ENCODE results near the gene MEG3. TPM values are rescaled to one million over a fixed set of nuclear protein-coding genes. Genes with fewer than 3 reads are reported as not detected.

MEG3 gene
- total RNA-seq, 1 donor from 2014 or later = 219 TPM

DNA sequence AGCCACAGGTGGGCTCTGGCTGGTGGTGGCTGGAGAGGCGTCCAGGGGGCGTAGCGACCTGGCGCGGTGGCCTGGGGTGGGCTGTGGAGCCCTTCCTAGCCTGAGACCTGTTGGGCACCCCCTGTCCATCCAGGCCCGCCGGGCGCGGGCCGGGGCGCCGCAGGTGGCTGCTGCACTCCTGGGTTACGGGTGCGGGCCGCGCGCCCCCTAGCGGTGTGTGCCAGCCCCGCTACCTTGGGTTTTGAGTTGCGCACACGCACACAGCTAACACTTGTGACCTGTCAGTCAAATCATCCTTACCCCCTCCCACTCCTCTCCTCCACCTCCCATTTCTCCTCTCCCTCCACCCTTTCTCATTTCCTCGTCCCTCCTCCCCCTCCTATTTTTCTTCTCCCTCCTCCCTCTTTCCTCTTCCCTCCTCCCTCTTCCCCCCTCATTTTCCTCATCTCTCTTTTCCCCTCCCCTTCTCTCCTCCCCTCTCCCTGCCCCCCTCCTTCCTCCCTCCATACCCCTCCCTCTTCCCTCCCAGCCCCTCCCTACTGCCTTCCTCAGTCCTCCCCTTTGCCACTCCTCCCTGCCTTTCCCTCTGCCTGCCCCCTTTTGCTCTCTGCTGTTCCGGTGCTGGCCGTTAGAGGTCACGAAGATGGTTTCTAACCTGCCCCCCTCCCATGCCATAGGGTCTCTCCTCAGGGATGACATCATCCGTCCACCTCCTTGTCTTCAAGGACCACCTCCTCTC is 2.3 kb downstream of the MEG3 start:
- no peak for DNase-seq (ENCODE audit: extremely low read depth, low read depth, low spot score)

DNA sequence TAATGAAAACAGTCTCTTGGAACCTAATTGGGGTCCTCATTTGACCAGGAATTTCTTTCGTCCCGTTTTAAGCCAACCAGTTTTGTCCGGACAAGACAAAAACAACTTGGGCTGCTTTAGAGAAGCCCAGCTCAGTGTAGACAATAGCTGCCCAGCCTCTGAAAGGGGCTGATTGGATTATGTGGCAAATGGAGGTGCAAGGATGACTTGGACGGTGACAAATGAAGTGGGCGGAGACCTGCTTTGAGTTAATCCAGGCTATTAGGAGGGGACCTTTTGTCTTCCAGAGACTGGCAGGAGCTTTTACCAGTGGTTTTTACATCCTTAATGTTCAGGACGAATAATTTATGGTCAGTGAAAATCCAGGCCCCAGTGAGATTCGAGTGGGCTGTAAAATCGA is 4.8 kb downstream of the MEG3 start:
- DNase-seq (ENCODE audit: extremely low read depth, low read depth, low spot score) = no peak

DNA sequence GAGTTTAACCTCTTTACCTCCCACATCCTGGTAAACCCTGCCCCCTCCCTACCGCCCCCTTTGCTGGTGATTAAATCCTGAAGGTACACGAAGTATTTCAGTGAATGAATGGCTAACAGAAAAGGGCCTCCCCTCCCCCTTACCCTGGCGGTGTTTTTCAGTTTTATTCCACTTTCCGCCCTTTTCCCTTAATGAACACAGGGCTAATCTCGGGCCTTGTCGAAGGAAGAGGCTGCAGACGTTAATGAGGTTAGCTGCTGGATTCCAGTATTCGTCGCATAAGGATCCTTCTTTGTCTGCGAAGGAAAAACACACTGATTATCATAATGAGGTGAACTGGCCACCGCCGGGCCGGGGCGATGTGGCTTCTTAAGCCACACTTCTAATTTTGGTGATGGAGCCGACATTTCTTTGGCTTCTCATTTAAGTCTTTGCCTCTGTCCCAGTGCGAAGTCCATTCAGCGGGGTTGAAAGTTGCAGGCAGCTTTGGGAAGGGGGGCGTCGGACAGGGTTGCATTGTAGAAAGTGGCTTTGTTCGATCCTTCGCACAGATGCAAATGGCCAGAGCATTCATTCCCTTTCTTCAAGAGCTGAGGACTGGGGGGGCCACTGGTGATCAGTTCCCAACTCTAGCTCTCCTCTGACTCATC is 6.5 kb downstream of the MEG3 start:
- no peak for DNase-seq (ENCODE audit: extremely low read depth, low read depth, low spot score)

DNA sequence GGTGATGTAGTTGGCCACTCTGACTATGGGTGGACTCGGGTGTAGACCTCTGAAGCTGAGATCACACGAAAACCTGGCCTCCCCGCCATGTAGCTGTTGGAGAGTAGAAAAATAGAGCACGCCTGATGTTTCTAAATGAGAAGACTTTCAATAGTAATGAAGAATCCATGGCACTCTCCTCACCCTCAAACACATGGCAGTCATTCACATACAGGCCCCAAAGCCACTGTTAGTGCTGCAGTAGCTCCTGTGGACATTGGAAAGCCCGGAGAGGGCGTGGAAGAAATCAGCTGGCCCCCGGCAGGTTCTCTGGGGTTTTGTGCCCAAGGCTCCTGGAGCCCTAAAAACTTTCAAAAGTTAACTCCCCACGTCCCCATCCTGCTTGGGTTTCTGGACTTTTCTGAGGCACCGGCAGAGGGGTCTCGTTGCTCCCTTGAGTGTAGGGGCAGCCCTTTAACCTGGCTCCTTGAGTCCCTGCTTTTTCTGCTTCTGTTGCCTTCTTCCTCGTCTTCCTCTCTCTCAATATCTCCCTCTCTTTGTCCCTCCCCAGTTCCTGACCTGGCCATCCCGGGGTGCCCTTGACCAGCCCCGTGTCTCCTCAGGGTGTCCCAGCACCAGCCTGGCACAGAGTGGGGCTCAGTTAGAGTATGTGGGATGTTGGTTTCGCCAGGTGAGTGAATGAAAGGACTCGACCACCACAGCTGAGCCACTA is 8.3 kb downstream of the MEG3 start:
- DNase-seq (ENCODE audit: extremely low read depth, low read depth, low spot score) = no peak

DNA sequence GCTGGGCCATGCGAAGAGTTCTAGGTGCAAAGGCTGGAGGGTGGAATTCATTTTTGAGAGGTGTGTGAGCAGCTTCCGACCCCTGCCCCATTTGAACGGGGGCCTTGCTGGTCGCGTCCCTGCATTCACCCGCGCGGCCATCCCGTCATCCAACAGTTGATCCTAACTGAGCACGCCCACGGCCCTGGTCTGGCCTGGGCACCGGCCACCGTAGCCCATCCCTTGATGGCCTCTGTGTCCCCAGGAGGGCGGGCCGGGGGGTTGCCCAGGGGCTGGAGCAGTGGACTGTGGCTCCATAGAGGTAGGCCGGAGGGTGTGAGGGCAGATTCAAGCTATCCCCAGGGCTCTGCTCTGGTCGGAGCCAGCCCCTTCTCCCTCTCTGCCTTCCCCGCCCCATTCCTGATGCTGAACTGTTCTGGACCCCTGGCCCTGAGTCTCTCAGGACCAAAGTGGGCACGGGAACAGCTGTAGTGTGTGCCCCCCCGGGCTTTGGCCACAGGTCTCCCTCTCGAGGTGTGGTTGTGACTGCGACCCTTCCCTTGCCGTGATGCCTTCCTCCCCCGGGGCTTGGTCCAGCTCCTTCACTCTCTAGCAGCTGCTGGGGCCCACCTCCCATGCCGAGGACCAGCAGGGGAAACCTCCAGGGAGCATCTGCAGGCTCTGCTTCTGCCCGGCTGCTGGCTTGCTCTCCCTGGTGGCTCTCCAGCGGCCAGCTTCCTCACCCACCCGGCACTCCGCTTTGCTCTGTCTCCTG is 9.1 kb downstream of the MEG3 start:
- no peak for DNase-seq (ENCODE audit: extremely low read depth, low read depth, low spot score)

DNA sequence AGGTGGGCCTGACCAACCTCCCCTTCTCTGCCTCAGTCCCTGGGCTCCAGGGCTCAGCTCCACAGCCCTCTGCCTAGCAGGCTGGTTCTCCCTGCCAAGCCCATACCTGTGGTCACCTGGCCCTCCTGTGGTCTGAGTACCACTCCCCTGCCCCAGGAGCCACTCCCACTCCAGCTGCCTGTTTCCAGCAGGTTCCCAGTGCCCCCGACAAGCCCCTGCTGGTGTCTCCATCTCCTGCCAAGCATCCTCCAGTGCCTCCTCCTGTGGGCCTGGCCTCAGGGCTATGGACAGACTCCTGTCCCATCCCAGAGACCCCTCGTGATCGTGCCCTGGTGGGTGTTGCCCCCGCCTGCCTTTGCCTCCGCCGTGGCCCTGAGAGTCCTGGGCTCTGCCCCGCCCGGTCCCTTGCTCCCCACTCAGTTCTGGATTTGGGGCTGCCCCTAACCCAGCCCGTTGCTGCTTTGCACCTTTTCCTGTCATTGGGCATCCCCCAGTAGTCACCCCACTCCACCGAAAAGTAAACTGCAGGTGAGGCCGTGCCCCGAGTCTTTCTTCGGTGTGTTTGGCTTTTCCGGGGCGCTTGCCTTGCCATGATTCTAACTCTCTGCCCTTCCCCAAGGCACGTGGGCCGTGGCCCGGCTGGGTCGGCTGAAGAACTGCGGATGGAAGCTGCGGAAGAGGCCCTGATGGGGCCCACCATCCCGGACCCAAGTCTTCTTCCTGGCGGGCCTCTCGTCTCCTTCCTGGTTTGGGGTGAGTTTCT is 9.8 kb downstream of the MEG3 start:
- no peak for DNase-seq (ENCODE audit: extremely low read depth, low read depth, low spot score)

DNA sequence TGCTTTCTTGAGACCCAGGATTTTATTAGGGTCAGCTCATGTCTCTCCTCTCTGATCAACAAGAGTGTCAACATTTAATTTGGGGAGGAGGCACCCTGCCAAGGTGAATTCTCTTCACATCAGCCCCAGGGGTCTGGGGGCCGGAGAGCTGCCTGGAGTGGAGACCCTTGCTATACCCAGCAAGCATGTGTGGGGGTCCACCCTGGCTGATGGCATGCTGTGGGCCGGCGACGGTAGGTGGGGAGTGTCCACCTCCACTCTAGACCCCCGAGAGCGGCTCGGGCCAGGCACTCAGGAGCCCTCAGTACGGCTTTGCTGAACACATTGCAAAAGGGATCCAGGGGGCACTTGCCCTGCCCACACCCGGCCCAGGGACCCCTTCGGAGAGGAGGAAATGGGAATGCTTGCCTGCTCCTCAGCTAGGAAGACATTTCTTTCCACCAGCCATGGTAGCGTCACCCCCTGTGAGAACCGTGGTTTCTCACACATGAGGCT is 10.4 kb downstream of the MEG3 start:
- DNase-seq (ENCODE audit: extremely low read depth, low read depth, low spot score) = no peak

DNA sequence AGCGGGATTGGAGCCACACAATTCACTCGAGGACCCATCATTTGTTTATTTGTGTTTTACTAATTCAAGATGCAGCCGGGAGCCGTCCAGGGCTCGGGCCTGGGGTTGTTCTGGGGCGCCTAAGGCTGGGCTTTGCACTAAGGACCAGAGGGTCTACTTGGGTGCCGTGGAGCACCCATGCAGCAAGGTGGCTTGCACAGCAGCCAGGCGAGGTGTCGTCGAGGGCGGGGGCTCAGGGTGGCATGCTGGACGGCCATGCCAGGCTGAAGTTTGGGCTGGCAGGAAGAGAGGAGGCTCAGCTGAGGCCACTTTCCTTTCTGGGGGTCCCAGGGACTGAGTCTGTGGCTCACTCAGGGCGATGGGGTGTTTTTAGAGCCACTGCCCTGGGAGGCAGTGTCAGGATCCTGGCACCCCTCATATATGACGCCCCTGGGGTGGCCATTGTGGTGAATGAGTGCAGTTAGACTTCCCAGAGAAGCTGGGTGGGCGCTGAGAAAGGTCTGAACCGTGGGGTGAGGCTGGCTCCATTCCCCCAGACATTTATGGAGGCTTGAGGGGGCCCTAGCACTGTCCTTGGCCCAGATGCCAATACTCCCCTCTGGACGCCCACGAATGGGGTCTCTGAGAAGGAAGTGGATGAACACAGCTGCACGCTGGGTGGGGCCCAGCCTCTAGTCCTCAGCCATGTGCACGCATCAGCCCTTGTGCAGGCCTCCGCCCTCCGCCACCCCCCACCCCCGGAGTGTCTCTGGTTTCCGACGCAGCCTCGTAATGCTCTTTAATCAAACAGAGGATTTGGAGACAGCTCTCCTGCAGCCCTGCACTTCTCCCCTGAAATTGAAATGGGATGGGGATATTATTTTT is 11.3 kb downstream of the MEG3 start:
- no peak for DNase-seq (ENCODE audit: extremely low read depth, low read depth, low spot score)

DNA sequence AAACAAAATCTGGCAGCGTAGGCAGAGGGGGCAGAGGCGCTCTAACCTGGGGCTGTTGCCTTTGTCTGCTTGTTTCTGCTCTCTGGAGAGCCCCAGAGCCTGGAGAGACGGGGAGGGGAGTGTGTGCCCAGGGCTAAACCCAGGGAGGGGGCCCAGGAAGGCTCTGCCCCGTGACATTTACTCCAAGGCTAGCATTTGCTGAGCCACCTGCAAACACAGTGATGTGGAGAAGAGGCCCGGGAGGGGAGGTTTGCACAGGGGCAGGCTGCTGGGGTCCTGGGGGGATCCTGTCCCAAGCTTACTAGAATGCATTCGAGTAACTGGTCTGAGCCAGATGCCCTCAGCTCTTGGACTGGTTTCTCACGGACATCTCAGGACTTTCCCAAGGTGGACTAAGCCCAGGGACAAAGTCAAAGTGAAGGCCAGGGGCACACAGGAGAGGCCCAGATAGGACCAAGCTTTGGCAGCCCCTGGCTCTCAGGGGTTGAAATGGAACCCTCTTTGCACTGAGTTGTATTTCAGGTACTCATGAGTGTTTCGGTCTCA is 12.0 kb downstream of the MEG3 start:
- DNase-seq (ENCODE audit: extremely low read depth, low read depth, low spot score) = no peak

DNA sequence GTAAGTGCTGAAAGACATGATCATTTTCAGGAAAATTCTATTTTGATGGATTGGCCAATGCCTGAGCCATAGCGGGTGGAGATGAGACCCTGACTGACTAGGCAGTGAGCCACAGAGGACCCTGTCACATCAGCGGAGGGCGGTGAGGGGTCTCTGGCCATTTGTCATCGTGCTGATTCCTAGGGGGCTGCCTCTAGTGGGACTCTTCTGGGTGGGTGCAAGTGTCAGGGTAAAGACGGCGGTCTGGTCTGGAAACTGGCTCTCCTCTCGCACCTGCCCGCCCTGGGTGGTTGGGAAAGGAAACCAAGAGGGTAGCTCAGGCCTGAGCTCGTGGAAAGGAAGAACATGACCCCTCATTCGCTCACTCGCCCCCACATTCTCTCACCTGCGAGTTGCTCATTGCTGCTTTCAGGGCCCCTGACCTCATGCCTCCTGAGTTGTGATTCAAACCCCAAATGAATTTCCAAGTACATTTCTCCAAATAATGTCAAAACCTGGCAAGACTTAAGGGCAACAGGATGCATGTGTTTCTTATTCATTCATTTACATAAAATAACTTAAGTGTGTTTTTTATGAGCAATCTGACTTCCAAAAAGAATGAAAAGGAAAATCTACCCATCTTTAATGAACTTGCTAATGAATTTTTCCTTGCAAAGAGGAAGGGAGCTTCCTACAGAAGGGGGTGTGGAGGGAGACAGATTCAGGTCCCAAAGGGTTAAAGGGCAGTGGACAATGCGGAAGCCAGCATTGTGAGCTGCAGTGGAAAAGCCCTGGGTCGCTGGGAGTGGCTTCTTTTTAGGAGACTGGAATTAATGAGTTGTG is 12.8 kb downstream of the MEG3 start:
- no peak for DNase-seq (ENCODE audit: extremely low read depth, low read depth, low spot score)

DNA sequence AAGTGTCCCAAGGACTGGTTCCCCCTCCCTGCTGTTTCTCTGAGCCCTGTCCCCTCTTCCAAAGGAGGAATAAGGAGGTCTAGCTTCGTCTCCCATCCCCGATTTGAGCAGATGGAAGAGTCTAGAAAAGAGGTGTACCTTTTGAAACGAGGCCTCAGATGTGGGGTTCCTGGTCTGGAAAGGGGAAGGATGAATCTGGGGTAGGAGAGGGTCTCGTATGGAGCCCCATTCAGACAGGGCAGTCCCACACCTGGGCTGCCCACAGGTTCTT is 13.3 kb downstream of the MEG3 start:
- DNase-seq (ENCODE audit: extremely low read depth, low read depth, low spot score) = no peak

DNA sequence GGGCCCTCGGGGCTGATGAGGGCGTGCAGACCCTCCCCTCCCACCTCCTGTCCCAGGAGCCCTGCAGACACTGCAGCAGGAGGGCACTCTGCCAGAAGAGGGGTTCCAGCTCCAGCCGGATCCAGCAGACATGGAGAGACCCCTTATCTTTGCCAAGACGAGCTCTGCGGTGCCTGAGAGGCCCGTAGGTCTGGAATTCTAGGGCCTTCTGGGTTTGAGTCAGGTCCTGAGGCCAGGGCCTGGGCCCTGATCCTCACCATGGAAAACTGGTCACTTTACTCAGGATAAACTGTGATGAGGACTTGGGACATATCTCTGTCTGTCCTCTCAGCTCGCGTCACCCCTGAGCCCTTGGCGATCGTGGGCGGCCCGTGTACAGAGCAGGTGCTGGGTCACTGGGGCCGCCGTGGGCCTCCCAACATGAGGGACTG is 13.8 kb downstream of the MEG3 start:
- DNase-seq (ENCODE audit: extremely low read depth, low read depth, low spot score) = no peak

DNA sequence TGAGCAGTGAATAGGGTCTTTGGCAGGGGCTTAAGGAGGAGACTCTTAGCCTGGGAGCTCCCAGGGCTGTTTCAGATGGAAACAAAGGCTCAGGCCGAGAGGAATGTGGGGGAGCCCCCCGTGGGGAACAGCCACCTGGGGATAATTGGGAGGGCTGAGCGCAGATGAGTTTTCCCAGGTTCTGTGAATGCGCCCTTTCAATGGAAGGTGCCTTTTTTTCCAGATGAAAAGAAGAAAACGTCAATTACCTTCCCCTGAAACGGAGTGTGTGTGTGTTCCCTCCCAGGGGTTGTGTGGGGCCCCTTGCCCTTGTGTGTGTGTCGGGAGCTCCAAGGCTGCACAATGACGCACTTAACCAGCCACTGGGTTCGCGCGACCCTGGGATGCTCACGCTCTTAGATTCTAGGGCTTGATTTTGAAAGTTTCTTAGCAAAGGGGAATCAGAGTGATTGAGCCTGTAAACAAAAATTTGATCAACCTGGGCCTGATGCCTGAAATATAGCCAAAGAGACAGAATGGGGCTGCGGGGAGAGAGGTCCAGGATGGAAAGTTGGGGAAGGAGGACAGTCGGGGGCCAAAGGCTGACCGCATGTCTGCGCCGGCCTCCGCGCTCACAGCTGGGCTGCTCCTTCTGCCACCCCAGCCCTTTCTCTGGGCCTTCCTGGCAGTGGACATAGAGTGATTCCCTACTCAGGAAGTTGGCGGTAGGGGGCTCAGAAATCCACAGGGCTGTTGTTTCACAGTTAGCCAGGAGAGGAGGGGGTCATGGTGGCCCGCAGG is 14.6 kb downstream of the MEG3 start:
- DNase-seq (ENCODE audit: extremely low read depth, low read depth, low spot score) = no peak

DNA sequence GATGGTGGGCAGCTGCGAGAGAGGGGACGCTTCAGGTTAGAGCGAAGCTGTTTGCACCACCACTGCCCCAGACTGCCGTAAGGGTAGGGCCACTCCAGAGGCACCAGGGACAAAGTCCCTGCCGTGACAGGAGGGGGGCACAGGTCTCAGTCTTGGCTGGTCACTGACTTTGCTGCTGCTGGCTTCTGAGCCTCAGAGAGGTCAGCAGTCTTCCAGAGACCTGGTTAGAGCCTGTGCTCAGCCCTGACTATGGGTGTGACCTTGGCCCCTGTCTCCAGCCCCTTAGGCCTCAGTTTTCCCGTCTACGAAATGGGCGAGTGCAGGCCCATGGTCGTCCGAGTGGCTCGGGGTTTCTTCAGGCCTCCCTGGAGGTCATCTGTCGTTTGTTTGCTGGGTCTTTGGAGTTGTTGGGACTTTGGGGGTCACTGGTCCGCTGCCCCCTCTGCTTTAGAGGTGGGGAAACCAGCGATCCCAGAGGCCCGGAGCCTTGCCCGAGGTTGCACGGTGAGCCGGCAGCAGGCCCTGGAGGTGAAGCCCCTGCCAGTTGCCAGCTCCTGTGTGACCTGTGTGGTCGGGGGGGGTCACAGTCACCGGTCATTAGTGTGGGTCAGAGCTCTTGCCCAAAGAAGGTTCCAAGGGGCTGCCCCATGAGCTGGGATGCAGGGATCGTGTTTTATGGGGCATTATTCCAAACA is 15.3 kb downstream of the MEG3 start:
- DNase-seq (ENCODE audit: extremely low read depth, low read depth, low spot score) = no peak

DNA sequence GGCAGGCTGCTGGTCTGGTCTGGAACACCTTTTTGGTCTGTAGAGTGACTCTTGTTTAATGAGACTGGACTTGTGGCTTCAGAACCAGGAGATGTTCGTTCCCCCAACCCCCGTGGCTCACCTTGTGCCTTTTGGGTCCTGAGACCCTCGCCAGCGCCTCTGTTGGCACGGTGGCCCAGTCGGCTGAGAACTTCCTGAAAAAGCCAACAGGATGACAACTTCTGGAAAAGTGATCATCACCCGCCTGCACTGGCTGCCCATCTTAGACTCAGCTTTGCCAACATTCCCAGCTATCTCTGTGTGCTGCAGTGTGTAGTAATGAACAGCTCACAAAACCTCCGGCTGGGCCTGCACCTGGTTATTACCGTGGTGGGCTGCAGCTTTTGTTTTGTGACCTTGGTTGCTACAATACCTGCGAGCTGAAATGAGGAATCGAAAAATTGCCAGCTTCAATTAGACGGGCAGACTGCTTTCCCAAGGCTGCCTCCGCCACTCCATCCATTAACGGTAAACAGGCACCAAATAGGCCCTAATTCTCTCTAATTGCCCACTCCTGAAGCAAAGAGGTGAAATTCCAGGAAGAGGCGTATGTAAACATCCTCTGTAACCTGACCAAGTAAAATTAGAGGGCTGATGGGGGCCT is 16.0 kb downstream of the MEG3 start:
- DNase-seq (ENCODE audit: extremely low read depth, low read depth, low spot score) = no peak

DNA sequence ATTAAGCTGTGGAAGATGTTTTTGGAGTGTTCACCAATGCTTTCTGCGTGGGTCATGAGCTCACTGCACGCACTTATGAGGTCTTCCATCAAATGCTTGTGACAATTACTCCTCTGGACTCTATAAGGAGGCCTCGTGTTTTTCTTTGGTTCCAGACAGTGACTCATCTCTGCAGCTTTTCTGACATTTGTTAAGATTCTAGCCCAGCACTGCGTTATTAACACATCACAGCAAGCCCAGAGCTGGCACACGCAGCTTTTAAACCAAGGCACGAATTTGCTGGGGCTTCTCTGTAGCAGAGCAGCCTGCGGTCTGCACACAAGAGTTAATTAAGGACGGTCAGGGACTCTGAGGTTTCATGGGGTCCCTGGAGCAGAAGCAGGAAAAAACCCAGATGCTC is 16.9 kb downstream of the MEG3 start:
- DNase-seq (ENCODE audit: extremely low read depth, low read depth, low spot score) = no peak

DNA sequence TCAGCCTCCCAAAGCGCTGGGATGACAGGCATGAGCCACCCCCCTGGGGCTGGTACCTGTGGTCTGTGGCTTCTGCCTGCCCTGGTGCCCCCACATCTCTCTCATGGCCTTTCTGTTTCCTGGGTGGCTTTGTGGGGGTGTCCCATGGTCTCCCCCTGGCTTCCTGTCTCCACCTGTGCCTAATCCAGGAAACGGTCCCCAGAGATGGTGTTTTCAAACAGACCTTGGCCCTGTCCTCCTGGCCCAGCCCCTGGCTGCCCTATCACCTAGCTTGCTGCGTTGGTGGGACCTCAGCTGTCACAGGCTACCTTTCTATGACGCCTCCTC is 18.1 kb downstream of the MEG3 start:
- DNase-seq (ENCODE audit: extremely low read depth, low read depth, low spot score) = no peak
